Subcutaneous adipose tissue (tissue), 4 donors: Measurements from ENCODE around the gene MINDY4. TPM values are rescaled to one million over a fixed set of nuclear protein-coding genes. Genes with fewer than 3 reads are reported as not detected.

Source experiments
- CTCF ChIP-seq: fragments of 450-650 bp; IDR thresholded peaks from one replicate; pipeline ENCODE4 v1.5.1; 2016; ENCODE audit warnings: low read depth, mild to moderate bottlenecking, control low read depth, antibody characterized with exemption, moderate library complexity
- total RNA-seq, 4 donors: library from RNA; depleted of rRNA; stranded (reverse); fragments of >200 nt; gene quantifications; one replicate each; pipeline ENCODE4 v1.1.0, GENCODE V29; 2016

Gene MINDY4
- total RNA-seq, 4 donors from 2014 or later, result 3.7 to 8.5 (median 7.4) TPM

- no peak for TF ChIP-seq CTCF
Observed at GRCh38 chr7:30845426-30846135, 74.4 kb downstream of the MINDY4 start.

GRCh38 chr7:30846378-30846777, 75.2 kb downstream of the MINDY4 start:
- no peak for TF ChIP-seq CTCF

- no peak for TF ChIP-seq CTCF
Observed at GRCh38 chr7:30848121-30848855, 77.1 kb downstream of the MINDY4 start.

GRCh38 chr7:30849565-30849964, 78.3 kb downstream of the MINDY4 start:
- TF ChIP-seq CTCF, result no peak

- TF ChIP-seq CTCF, result no peak
Observed at GRCh38 chr7:30850426-30850825, 79.2 kb downstream of the MINDY4 start.

GRCh38 chr7:30851651-30852307, 80.6 kb downstream of the MINDY4 start:
- TF ChIP-seq CTCF, result no peak

- TF ChIP-seq CTCF, result no peak
Observed at GRCh38 chr7:30852308-30852684, 81.1 kb downstream of the MINDY4 start.
